Chondrocyte (in vitro differentiated cells): ENCODE measurements around the gene LMBRD2. TPM values are rescaled to one million over a fixed set of nuclear protein-coding genes. Genes with fewer than 3 reads are reported as not detected.

Experiments used
- DNase-seq: peaks from one replicate; pipeline ENCODE4 v3.0.0; 2021; ENCODE audit warnings: mixed read lengths, low spot score
- H3K27ac Mint-ChIP-seq: one replicate; pipeline ENCODE4 v1.8.0; 2021; ENCODE audit warnings: mild to moderate bottlenecking, moderate library complexity, mixed read lengths; ENCODE audit not compliant: unreplicated experiment
- H3K27me3 Mint-ChIP-seq: 2 replicates; pipeline ENCODE4 v1.8.0; 2021; ENCODE audit warnings: low read depth, mixed read lengths
- H3K36me3 Mint-ChIP-seq: 2 replicates; pipeline ENCODE4 v1.8.0; 2021; ENCODE audit warnings: low read depth, mixed read lengths
- H3K4me1 Mint-ChIP-seq: 2 replicates; pipeline ENCODE4 v1.8.0; 2021; ENCODE audit warnings: low read depth, mild to moderate bottlenecking, mixed read lengths
- H3K4me3 Mint-ChIP-seq: one replicate; pipeline ENCODE4 v1.8.0; 2021; ENCODE audit warnings: mild to moderate bottlenecking, moderate library complexity, mixed read lengths; ENCODE audit not compliant: unreplicated experiment
- H3K9me3 Mint-ChIP-seq: 2 replicates; pipeline ENCODE4 v1.8.0; 2021; ENCODE audit warnings: low read depth, mixed read lengths
- total RNA-seq: library from RNA; stranded (reverse); gene quantifications from 3 replicates; pipeline ENCODE4 v1.2.1, GENCODE V29; 2021
- TF ChIP-seq, protein P1 (sequence below): fragments of 200-600 bp; sonication (generic); IDR thresholded peaks from 2 replicates; pipeline ENCODE4 v1.5.0; 2021; ENCODE audit warnings: antibody characterized with exemption, mild to moderate bottlenecking, moderate library complexity

LMBRD2 gene
- total RNA-seq, 1 donor from 2014 or later, result 11.6 TPM

DNA sequence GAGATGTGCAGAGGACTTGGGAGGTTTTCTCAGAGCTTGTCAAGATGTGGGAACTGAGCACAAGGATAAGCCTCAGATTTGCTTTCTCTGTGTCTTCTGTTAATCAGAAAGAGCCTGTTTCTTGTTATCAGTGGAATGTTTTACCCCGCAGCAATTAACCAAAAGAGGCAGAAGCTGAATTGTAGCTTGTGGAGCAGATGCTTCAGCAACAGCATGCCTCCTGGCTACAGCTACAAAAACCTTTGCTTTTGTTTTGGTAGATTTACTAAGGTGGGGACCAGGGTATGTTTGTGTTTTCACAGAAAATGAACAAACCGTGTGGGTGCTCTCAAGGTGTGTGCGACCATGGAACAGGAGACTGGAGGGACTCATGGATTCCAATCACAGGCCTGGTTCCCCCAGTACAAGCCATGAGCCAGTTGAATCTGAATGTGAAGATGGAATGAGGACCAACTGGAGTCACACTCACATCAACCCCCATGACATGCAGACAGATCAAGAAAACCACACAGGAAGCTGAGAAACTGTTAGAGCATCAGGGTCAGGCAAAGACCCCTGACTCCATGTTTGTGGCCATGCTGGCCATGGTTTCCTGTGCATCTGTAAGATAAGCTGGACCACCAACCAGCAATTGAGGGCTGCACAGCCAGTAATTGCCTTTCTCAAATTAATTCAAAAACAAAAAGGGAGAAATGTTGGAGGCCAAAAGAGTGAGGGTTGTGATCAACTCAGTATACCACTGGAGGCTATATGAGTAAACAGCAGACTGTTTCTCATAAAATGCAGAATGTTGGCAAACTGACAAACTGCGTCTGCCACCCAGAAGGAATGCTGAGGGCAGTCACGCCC, 91.9 kb downstream of the LMBRD2 start:
- TF ChIP-seq, protein P1, sequence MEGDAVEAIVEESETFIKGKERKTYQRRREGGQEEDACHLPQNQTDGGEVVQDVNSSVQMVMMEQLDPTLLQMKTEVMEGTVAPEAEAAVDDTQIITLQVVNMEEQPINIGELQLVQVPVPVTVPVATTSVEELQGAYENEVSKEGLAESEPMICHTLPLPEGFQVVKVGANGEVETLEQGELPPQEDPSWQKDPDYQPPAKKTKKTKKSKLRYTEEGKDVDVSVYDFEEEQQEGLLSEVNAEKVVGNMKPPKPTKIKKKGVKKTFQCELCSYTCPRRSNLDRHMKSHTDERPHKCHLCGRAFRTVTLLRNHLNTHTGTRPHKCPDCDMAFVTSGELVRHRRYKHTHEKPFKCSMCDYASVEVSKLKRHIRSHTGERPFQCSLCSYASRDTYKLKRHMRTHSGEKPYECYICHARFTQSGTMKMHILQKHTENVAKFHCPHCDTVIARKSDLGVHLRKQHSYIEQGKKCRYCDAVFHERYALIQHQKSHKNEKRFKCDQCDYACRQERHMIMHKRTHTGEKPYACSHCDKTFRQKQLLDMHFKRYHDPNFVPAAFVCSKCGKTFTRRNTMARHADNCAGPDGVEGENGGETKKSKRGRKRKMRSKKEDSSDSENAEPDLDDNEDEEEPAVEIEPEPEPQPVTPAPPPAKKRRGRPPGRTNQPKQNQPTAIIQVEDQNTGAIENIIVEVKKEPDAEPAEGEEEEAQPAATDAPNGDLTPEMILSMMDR, result no peak
- H3K27me3 Mint-ChIP-seq, result peaks cover 29% of the 10 kb centered on the region
- H3K27ac Mint-ChIP-seq, result no peak overlapping the region
- no peaks in the 10 kb centered on the region for H3K9me3 Mint-ChIP-seq
- H3K36me3 Mint-ChIP-seq, result no peaks in the 10 kb centered on the region
- DNase-seq, result no peak
- no peaks in the 10 kb centered on the region for H3K4me1 Mint-ChIP-seq
- H3K4me3 Mint-ChIP-seq, result no peak overlapping the region

DNA sequence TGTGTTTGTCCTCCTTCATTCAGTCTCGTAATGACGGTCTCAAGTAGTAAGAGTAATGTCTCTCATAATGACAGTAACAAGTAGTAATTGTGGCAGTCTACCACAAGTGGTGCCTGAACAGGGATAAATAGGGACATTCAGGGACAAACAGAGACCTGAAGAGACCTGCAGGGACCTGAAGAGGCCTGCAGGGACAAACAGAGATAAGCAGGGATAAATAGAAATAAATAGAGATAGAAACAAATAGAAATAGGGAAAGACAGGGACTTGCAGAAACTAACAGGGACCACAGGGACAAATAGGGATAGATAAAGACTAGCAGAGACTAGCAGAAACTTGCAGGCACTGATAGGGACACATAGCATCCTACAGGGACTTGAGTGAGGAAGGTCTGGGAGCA, 92.9 kb downstream of the LMBRD2 start:
- no peaks in the 10 kb centered on the region for H3K9me3 Mint-ChIP-seq
- no peak overlapping the region for H3K27ac Mint-ChIP-seq
- no peaks in the 10 kb centered on the region for H3K4me1 Mint-ChIP-seq
- H3K27me3 Mint-ChIP-seq, result peaks cover 19% of the 10 kb centered on the region
- no peak overlapping the region for H3K4me3 Mint-ChIP-seq
- TF ChIP-seq, protein P1, result no peak
- no peaks in the 10 kb centered on the region for H3K36me3 Mint-ChIP-seq
- no peak for DNase-seq

DNA sequence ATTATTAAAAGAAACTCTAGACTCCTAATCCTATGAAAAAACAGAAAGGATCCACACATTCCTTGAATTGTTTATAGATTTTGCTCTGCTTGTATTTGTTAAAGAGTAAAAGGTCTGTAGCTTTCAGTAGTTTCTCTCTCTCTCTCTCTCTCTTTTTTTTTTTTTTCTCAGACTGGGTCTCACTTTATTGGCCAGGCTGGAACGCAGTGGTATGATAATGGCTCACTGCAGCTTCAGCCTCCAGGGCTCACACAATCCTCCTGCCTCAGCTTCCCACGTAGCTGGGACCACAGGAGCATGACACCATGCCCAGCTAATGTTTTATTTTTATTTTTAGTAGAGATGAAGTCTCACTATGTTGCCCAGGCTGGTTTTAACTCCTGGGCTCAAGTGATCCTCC, 94.3 kb downstream of the LMBRD2 start:
- Mint-ChIP-seq H3K27me3 (peaks cover 21% of the 10 kb centered on the region), H3K4me1 (no peaks in the 10 kb centered on the region), H3K9me3 (no peaks in the 10 kb centered on the region), H3K4me3 (no peak overlapping the region), H3K36me3 (no peaks in the 10 kb centered on the region), H3K27ac (no peak overlapping the region)
- no peak for DNase-seq
- TF ChIP-seq, protein P1, result no peak

DNA sequence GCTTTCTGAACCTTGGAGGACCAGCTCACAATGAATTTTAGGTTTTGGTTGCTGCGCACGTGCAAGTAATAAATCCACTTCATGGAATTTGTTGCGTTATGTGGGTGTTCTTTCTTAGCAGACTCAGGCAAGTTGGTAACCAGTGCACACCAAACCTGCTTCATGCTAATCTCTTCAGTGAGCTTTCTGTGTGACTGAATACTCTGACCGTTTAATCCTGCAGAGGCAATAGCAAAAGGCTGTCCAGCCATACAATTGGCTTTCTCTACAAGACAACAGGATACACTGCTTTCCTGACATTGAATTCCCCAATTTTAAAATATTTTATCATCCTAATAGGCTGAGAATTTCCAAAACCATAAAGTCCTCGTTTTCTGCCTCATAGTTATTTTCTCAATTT, 95.3 kb downstream of the LMBRD2 start:
- no peaks in the 10 kb centered on the region for H3K4me1 Mint-ChIP-seq
- no peaks in the 10 kb centered on the region for H3K9me3 Mint-ChIP-seq
- TF ChIP-seq, protein P1, result no peak
- peaks cover 27% of the 10 kb centered on the region for H3K27me3 Mint-ChIP-seq
- no peak overlapping the region for H3K27ac Mint-ChIP-seq
- H3K4me3 Mint-ChIP-seq, result no peak overlapping the region
- no peak for DNase-seq
- H3K36me3 Mint-ChIP-seq, result no peaks in the 10 kb centered on the region

DNA sequence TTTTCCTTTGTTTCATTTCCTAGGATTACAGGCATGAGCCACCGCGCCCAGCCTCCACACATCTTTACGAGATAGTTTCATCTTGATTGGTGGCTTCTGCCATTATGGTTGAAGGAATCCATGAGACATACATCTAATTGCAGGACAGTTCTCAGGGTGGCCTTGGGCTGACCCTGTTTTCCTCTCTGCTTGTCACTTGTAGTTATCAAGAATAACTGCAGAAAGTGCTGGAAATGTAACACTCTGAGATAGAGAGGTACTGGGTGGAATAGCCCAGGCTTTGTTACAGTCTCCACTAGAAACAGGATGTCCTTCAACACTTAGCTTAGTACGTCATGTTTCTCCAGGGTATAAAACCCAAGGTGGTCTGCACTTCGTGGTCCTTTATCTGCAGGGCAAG, 95.7 kb downstream of the LMBRD2 start:
- Mint-ChIP-seq H3K27me3 (peaks cover 29% of the 10 kb centered on the region), H3K9me3 (no peaks in the 10 kb centered on the region), H3K36me3 (no peaks in the 10 kb centered on the region), H3K27ac (no peak overlapping the region), H3K4me3 (no peak overlapping the region), H3K4me1 (no peaks in the 10 kb centered on the region)
- no peak for DNase-seq
- TF ChIP-seq, protein P1, result no peak
